ENCODE measurements around the gene SORCS1. TPM values are rescaled to one million over a fixed set of nuclear protein-coding genes. Genes with fewer than 3 reads are reported as not detected.

SORCS1 gene
- total and polyA plus RNA-seq, 2 experiments from 2014 or later, result 2.9 to 8.9 TPM

DNA sequence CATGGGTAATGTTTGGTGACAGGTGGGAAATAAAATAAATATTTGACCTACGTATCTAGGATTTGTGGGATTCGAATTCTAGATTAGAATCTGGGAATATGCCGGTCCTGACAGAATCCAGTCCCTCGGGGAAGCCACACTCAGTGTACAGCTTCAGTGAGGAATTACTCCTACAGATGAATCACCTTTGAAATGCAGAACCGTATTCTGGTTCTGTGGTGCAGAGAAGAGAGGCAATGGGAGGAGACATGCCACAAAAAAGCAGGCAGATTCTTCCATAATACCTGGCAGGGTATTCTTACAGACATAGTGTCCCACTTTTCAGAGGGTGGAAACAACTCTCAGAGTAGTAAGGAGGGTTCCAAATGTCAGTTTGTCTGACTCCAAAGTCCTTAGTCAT, 286.9 kb downstream of the SORCS1 start:
- H3K4me3 Mint-ChIP-seq, result no peak overlapping the region
- no peaks in the 10 kb centered on the region for H4K20me1 ChIP-seq (replicated peaks; ENCODE audit: insufficient read depth)
- H3K27ac ChIP-seq (ENCODE audit: low read depth), result no peak overlapping the region
- H3K4me1 ChIP-seq (ENCODE audit: insufficient read depth), result no peaks in the 10 kb centered on the region
- H3K27me3 ChIP-seq (ENCODE audit: insufficient read depth), result no peaks in the 10 kb centered on the region
- DNase-seq (ENCODE audit: low spot score) (no peak), ATAC-seq (no peak)
- H3K27me3 Mint-ChIP-seq (ENCODE audit: insufficient read depth, low read depth, poor library complexity), result no peaks in the 10 kb centered on the region
- H3K4me3 ChIP-seq, result no peak overlapping the region
- H3K4me2 ChIP-seq, result no peak overlapping the region
- peaks cover 5% of the 10 kb centered on the region; the same call in 1 of the 2 replicates for H3K9me2 ChIP-seq (ENCODE audit: insufficient read depth)
- TF ChIP-seq, protein P1, sequence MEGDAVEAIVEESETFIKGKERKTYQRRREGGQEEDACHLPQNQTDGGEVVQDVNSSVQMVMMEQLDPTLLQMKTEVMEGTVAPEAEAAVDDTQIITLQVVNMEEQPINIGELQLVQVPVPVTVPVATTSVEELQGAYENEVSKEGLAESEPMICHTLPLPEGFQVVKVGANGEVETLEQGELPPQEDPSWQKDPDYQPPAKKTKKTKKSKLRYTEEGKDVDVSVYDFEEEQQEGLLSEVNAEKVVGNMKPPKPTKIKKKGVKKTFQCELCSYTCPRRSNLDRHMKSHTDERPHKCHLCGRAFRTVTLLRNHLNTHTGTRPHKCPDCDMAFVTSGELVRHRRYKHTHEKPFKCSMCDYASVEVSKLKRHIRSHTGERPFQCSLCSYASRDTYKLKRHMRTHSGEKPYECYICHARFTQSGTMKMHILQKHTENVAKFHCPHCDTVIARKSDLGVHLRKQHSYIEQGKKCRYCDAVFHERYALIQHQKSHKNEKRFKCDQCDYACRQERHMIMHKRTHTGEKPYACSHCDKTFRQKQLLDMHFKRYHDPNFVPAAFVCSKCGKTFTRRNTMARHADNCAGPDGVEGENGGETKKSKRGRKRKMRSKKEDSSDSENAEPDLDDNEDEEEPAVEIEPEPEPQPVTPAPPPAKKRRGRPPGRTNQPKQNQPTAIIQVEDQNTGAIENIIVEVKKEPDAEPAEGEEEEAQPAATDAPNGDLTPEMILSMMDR (conservative IDR thresholded peaks at IDR 0.05; ENCODE audit: low read depth in 2 of 2), result no peak
- TF ChIP-seq, protein P2, sequence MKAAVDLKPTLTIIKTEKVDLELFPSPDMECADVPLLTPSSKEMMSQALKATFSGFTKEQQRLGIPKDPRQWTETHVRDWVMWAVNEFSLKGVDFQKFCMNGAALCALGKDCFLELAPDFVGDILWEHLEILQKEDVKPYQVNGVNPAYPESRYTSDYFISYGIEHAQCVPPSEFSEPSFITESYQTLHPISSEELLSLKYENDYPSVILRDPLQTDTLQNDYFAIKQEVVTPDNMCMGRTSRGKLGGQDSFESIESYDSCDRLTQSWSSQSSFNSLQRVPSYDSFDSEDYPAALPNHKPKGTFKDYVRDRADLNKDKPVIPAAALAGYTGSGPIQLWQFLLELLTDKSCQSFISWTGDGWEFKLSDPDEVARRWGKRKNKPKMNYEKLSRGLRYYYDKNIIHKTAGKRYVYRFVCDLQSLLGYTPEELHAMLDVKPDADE (IDR thresholded peaks at IDR 0.05), result no peak
- TF ChIP-seq EZH2phosphoT487 (IDR thresholded peaks at IDR 0.05; ENCODE audit: unreplicated experiment) (no peak), POLR2AphosphoS5 (IDR thresholded peaks at IDR 0.05; ENCODE audit: low read depth) (no peak), NANOG (IDR thresholded peaks at IDR 0.05; ENCODE audit: borderline replicate concordance) (no peak), ZNF331 (CRISPR knock-in tag; IDR thresholded peaks at IDR 0.05; ENCODE audit: low read depth) (no peak), ZNF114 (CRISPR knock-in tag; IDR thresholded peaks at IDR 0.05) (no peak), STAT1 (IDR thresholded peaks at IDR 0.05; ENCODE audit: unreplicated experiment) (no peak)
- TF ChIP-seq, protein P3, sequence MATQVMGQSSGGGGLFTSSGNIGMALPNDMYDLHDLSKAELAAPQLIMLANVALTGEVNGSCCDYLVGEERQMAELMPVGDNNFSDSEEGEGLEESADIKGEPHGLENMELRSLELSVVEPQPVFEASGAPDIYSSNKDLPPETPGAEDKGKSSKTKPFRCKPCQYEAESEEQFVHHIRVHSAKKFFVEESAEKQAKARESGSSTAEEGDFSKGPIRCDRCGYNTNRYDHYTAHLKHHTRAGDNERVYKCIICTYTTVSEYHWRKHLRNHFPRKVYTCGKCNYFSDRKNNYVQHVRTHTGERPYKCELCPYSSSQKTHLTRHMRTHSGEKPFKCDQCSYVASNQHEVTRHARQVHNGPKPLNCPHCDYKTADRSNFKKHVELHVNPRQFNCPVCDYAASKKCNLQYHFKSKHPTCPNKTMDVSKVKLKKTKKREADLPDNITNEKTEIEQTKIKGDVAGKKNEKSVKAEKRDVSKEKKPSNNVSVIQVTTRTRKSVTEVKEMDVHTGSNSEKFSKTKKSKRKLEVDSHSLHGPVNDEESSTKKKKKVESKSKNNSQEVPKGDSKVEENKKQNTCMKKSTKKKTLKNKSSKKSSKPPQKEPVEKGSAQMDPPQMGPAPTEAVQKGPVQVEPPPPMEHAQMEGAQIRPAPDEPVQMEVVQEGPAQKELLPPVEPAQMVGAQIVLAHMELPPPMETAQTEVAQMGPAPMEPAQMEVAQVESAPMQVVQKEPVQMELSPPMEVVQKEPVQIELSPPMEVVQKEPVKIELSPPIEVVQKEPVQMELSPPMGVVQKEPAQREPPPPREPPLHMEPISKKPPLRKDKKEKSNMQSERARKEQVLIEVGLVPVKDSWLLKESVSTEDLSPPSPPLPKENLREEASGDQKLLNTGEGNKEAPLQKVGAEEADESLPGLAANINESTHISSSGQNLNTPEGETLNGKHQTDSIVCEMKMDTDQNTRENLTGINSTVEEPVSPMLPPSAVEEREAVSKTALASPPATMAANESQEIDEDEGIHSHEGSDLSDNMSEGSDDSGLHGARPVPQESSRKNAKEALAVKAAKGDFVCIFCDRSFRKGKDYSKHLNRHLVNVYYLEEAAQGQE (IDR thresholded peaks at IDR 0.05; ENCODE audit: unreplicated experiment), result no peak
- TF ChIP-seq, protein P4, sequence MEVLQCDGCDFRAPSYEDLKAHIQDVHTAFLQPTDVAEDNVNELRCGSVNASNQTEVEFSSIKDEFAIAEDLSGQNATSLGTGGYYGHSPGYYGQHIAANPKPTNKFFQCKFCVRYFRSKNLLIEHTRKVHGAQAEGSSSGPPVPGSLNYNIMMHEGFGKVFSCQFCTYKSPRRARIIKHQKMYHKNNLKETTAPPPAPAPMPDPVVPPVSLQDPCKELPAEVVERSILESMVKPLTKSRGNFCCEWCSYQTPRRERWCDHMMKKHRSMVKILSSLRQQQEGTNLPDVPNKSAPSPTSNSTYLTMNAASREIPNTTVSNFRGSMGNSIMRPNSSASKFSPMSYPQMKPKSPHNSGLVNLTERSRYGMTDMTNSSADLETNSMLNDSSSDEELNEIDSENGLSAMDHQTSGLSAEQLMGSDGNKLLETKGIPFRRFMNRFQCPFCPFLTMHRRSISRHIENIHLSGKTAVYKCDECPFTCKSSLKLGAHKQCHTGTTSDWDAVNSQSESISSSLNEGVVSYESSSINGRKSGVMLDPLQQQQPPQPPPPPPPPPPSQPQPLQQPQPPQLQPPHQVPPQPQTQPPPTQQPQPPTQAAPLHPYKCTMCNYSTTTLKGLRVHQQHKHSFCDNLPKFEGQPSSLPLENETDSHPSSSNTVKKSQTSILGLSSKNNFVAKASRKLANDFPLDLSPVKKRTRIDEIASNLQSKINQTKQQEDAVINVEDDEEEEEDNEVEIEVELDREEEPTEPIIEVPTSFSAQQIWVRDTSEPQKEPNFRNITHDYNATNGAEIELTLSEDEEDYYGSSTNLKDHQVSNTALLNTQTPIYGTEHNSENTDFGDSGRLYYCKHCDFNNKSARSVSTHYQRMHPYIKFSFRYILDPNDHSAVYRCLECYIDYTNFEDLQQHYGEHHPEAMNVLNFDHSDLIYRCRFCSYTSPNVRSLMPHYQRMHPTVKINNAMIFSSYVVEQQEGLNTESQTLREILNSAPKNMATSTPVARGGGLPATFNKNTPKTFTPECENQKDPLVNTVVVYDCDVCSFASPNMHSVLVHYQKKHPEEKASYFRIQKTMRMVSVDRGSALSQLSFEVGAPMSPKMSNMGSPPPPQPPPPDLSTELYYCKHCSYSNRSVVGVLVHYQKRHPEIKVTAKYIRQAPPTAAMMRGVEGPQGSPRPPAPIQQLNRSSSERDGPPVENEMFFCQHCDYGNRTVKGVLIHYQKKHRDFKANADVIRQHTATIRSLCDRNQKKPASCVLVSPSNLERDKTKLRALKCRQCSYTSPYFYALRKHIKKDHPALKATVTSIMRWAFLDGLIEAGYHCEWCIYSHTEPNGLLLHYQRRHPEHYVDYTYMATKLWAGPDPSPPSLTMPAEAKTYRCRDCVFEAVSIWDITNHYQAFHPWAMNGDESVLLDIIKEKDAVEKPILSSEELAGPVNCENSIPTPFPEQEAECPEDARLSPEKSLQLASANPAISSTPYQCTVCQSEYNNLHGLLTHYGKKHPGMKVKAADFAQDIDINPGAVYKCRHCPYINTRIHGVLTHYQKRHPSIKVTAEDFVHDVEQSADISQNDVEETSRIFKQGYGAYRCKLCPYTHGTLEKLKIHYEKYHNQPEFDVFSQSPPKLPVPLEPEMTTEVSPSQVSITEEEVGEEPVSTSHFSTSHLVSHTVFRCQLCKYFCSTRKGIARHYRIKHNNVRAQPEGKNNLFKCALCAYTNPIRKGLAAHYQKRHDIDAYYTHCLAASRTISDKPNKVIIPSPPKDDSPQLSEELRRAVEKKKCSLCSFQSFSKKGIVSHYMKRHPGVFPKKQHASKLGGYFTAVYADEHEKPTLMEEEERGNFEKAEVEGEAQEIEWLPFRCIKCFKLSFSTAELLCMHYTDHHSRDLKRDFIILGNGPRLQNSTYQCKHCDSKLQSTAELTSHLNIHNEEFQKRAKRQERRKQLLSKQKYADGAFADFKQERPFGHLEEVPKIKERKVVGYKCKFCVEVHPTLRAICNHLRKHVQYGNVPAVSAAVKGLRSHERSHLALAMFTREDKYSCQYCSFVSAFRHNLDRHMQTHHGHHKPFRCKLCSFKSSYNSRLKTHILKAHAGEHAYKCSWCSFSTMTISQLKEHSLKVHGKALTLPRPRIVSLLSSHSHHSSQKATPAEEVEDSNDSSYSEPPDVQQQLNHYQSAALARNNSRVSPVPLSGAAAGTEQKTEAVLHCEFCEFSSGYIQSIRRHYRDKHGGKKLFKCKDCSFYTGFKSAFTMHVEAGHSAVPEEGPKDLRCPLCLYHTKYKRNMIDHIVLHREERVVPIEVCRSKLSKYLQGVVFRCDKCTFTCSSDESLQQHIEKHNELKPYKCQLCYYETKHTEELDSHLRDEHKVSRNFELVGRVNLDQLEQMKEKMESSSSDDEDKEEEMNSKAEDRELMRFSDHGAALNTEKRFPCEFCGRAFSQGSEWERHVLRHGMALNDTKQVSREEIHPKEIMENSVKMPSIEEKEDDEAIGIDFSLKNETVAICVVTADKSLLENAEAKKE (CRISPR knock-in tag; IDR thresholded peaks at IDR 0.05), result no peak
- no peaks in the 10 kb centered on the region; the same call in 1 of the 2 replicates for H3K36me3 ChIP-seq (ENCODE audit: insufficient read depth)
- peaks cover 11% of the 10 kb centered on the region; the same call in 2 of the 3 replicates for H3K4me1 Mint-ChIP-seq
- H3F3A ChIP-seq (replicated peaks; ENCODE audit: low read depth), result no peaks in the 10 kb centered on the region
- H3K36me3 Mint-ChIP-seq (ENCODE audit: low read depth), result peaks cover 3% of the 10 kb centered on the region; the same call in 2 of the 3 replicates
- no peak overlapping the region for H2AFZ ChIP-seq
- no peak overlapping the region for H3K27ac Mint-ChIP-seq
- H3K9me3 Mint-ChIP-seq, result peaks cover 10% of the 10 kb centered on the region; the same call in 2 of the 3 replicates
- no peaks in the 10 kb centered on the region for H3K79me2 ChIP-seq (replicated peaks; ENCODE audit: insufficient read depth)

All from GM23338 (cell line).